ENCODE data around the gene DUSP21. TPM values are rescaled to one million over a fixed set of nuclear protein-coding genes. Genes with fewer than 3 reads are reported as not detected.
"Not testable (repeated sequence)": the region's sequence is repeated elsewhere in the genome, so short reads cannot be mapped to it uniquely, and the experiment has no call there.

DUSP21 gene
- total and polyA plus RNA-seq, 10 of the 15 experiments (the other 5 are each of a cell fraction or from before 2014, with no cell fraction given) = not detected

GRCh38 chrX:44850891-44851290, 7.1 kb downstream of the DUSP21 start:
- SMC1A ChIA-PET (ENCODE audit: uncharacterized antibody, unreplicated experiment); H4K20me1 ChIP-seq (ENCODE audit: control insufficient read depth, insufficient read depth); H3K36me3 ChIP-seq (ENCODE audit: control insufficient read depth in 2 of 2, insufficient read depth in 2 of 2, low read length in 1 of 2); H2AFZ ChIP-seq (ENCODE audit: control insufficient read depth, low read depth, low read length); H3K27ac ChIP-seq (ENCODE audit: control insufficient read depth, insufficient read depth); H3K4me1 ChIP-seq (ENCODE audit: control insufficient read depth, insufficient read depth, low read length); ATAC-seq; H3K9ac ChIP-seq (ENCODE audit: control insufficient read depth, insufficient read depth, low read length); DNase-seq (ENCODE audit: low read depth, low spot score); H3K27me3 ChIP-seq (replicated peaks in 1 of 2; ENCODE audit: control insufficient read depth in 2 of 2, insufficient read depth in 2 of 2, low read length in 1 of 2); in situ Hi-C loops (cut with MboI); H3K9me3 ChIP-seq (replicated peaks; ENCODE audit: control insufficient read depth, insufficient read depth, low read length); H3K79me2 ChIP-seq (ENCODE audit: control insufficient read depth, insufficient read depth, low read length); RAD21 ChIA-PET (ENCODE audit: unreplicated experiment); FAIRE-seq; intact Hi-C loops (cut with micrococcal nuclease; ENCODE audit: unreplicated experiment); H3K4me2 ChIP-seq (ENCODE audit: control insufficient read depth, insufficient read depth); H3K4me3 ChIP-seq; BruUV-seq (replicated peaks); CTCF ChIA-PET: not testable (repeated sequence)
- POLR2A ChIA-PET = interaction anchor here (0.6 kb wide), 1 partner anchor 53 kb away, joined by 4 read pairs; no protein-coding TSS in a partner anchor
- 65% methylated on average over 6 of the region's 6 CpGs for WGBS (ENCODE audit: insufficient coverage, insufficient replicate concordance, low lambda C conversion rate, missing lambda C conversion rate)

- 97% methylated on average over 16 of the region's 16 CpGs for WGBS (ENCODE audit: insufficient coverage, insufficient replicate concordance, low lambda C conversion rate, missing lambda C conversion rate)
- RAD21 ChIA-PET (ENCODE audit: unreplicated experiment) = interaction anchor here (0.9 to 6.1 kb wide), 3 partner anchors 28 to 198 kb away, joined by 3 to 50 read pairs (median 12); no protein-coding TSS in a partner anchor
Observed at GRCh38 chrX:44871114-44871645, 27.4 kb downstream of the DUSP21 start.

More at GRCh38 chrX:44871114-44871645, 27.4 kb downstream of the DUSP21 start:
- no peaks in the 10 kb centered on the region for H4K20me1 ChIP-seq (ENCODE audit: control insufficient read depth, insufficient read depth)
- H3K4me1 ChIP-seq (ENCODE audit: control insufficient read depth, insufficient read depth, low read length) = no peaks in the 10 kb centered on the region
- POLR2A ChIA-PET = no interaction called here
- SMC1A ChIA-PET (ENCODE audit: uncharacterized antibody, unreplicated experiment) = interaction anchor here (1.2 to 2.2 kb wide), 4 partner anchors 28 to 198 kb away, joined by 3 to 6 read pairs (median 6); no protein-coding TSS in a partner anchor
- peak overlapping the region; percentile 39; the same call in 1 of the 2 replicates for H3K4me2 ChIP-seq (ENCODE audit: control insufficient read depth, insufficient read depth)
- H3K79me2 ChIP-seq (ENCODE audit: control insufficient read depth, insufficient read depth, low read length) = peaks cover 45% of the 10 kb centered on the region
- TF ChIP-seq BCL3 (IDR thresholded peaks at IDR 0.05; ENCODE audit: borderline replicate concordance, insufficient read depth, low read depth, low read length, poor library complexity, severe bottlenecking) = peak; percentile 46
- TF ChIP-seq MEF2A (IDR thresholded peaks at IDR 0.05; ENCODE audit: insufficient read depth, low read depth, low read length) = no peak
- TF ChIP-seq MTA3 (IDR thresholded peaks at IDR 0.05; ENCODE audit: borderline replicate concordance, low read length) = no peak
- no peak for TF ChIP-seq TARDBP (IDR thresholded peaks at IDR 0.05; ENCODE audit: borderline replicate concordance)
- no peak for TF ChIP-seq POLR2AphosphoS2 (IDR thresholded peaks at IDR 0.05; ENCODE audit: low read depth, low read length)
- no peak for TF ChIP-seq SMAD1 (IDR thresholded peaks at IDR 0.05; ENCODE audit: low read depth, partially characterized antibody)
- no peak for TF ChIP-seq ZSCAN29 (IDR thresholded peaks at IDR 0.05)
- no peaks in the 10 kb centered on the region for H3K27me3 ChIP-seq (replicated peaks in 1 of 2; ENCODE audit: control insufficient read depth in 2 of 2, insufficient read depth in 2 of 2, low read length in 1 of 2)
- H3K36me3 ChIP-seq (ENCODE audit: control insufficient read depth in 2 of 2, insufficient read depth in 2 of 2, low read length in 1 of 2) = no peaks in the 10 kb centered on the region; a peak in 1 of 4 replicates
- H3K9ac ChIP-seq (ENCODE audit: control insufficient read depth, insufficient read depth, low read length) = peak overlapping the region; percentile 81; the same call in 1 of the 2 replicates
- BruUV-seq (replicated peaks) = no TSS peak
- no peak for DNase-seq (ENCODE audit: low read depth, low spot score)
- H2AFZ ChIP-seq (ENCODE audit: control insufficient read depth, low read depth, low read length) = no peak overlapping the region
- peak overlapping the region; percentile 80 for H3K4me3 ChIP-seq
- no peak for ATAC-seq
- 0 out of 2 replicates have a peak overlapping the region, but pooled peaks have one; percentile 20 for H3K27ac ChIP-seq (ENCODE audit: control insufficient read depth, insufficient read depth)
- FAIRE-seq = no peak
- CTCF ChIA-PET = interaction anchor here (0.5 to 1.0 kb wide), 2 partner anchors 199 to 357 kb away, joined by 3 to 5 read pairs; no protein-coding TSS in a partner anchor
- in situ Hi-C loops (cut with MboI) (no loop called here), intact Hi-C loops (cut with micrococcal nuclease; ENCODE audit: unreplicated experiment) (no loop called here)
- no peaks in the 10 kb centered on the region for H3K9me3 ChIP-seq (replicated peaks; ENCODE audit: control insufficient read depth, insufficient read depth, low read length)
